ENCODE measurements around the gene LSR. TPM values are rescaled to one million over a fixed set of nuclear protein-coding genes. Genes with fewer than 3 reads are reported as not detected.
"Not testable (repeated sequence)": the region's sequence is repeated elsewhere in the genome, so short reads cannot be mapped to it uniquely, and the experiment has no call there.

The LSR gene
- total RNA-seq, 2 experiments from 2014 or later = 40.6 to 43.9 TPM

DNA sequence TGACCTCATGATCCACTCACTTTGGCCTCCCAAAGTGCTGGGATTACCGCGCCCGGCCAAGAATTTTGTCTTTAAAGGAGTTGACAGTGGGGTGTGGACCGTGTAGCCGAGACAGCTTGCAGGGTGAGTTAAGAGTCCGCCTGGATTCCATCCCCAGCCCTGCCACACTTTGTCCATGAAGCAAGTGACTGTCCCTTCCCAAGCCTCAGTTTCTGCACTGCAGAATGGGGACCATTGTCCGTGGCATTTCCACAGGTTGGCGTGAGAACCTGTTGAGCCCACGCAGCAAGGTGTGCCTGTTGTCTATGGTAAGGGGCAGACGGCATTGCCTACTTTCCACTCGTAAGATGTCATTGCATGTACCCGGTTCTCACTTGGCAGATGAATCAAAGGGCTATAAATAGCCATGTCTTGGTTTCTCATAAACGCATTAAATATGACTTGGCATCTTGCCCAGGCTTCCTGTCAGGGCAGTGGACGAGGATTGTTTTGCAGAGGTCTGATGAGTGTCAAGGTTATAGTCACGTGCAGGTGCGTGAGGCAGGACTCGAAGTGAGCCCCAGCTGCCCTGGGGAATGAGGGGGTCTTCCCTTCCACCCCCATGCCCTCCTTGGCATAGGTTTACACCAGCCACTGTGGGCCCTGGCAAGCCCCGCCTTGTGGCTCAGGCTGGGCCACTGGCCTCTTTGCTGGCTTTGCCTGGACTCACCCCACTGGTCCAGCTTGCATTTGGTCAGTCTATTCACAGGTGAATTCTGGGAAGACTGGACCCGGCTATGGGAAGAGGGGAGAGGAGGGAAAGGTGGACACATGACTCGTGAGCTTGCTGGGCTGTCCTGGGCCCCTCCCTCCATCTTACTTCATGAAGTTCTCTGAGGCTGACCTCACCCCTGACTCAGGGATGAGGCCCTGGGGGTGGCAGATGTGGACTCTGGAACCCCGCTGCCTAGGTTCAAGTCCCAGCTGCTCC is 34.9 kb upstream of the LSR start:
- Mint-ChIP-seq H3K36me3 (peaks cover 17% of the 10 kb centered on the region), H3K4me3 (peak overlapping the region; percentile 51), H3K27ac (peak overlapping the region; percentile 97), H3K9me3 (peaks cover 12% of the 10 kb centered on the region), H3K4me1 (peaks cover 62% of the 10 kb centered on the region), H3K27me3 (no peaks in the 10 kb centered on the region)
- peak; percentile 80 for DNase-seq

DNA sequence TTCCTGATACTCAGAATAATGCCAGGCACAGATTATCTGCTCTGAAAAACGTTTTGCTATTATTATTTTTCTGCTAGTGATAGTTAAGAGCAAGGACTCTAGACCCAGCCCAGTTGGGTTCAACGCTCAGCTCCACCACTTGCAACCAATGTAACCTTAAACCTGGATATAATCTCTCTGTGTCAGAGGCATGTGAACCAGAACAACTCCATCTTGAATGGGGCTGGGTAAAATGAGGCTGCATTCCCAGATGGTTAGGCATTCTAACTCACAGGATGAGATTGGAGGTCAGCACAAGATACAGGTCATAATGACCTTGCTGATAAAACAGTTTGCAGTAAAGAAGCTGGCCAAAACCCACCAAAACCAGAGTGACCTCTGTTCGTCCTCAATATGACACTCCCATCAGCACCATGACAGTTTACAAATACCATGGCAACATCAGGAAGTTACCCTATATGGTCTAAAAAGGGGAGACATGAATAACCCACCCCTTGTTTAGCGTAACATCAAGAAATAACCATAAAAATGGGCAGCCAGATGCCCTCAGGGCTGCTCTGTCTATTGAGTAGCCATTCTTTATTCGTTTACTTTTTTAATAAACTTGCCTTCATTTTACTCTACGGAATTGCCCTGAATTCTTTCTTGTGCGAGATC is 33.9 kb upstream of the LSR start:
- H3K9me3 Mint-ChIP-seq = peaks cover 17% of the 10 kb centered on the region
- peaks cover 15% of the 10 kb centered on the region for H3K36me3 Mint-ChIP-seq
- H3K27ac Mint-ChIP-seq = peak overlapping the region; percentile 97
- H3K4me1 Mint-ChIP-seq = peaks cover 57% of the 10 kb centered on the region
- DNase-seq = no peak
- no peak overlapping the region for H3K4me3 Mint-ChIP-seq
- no peaks in the 10 kb centered on the region for H3K27me3 Mint-ChIP-seq

DNA sequence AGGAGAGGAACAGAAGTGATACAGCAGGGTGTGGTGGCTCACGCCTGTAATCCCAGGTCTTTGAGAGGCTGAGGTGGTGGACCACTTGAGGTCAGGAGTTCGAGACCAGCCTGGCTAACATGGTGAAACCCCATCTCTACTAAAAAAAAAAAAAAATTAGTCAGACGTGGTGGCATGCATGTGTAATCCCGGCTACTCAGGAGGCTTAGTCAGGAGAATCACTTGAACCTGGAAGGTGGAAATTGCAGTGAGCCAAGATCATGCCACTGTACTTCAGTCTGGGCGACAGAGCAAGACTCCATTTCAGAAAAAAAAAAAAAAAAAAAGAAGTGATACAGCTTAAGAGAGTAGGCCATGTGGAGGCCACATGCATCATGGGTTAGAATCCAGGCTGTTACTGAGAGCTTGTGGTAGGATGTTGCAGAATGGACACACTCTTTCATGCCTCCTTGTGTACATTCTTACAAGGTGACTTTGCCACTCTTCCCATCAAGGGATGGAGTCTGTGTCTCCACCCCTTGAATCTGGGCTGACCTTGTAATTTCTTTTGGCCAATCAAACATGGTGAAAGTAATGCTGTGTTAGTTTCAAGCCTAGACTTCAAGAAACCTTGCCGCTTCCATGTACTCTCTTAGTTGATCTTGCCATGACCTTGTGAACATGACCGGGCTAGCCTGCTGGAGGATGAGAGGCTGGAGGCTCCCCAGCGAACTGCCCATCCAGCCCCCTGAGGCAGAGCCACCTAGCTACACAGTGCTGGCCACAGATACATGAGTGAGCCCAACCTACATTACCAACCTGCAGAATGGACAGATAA is 32.6 kb upstream of the LSR start:
- Mint-ChIP-seq H3K27ac (peak overlapping the region; percentile 63), H3K4me3 (no peak overlapping the region), H3K9me3 (peaks cover 17% of the 10 kb centered on the region), H3K36me3 (peaks cover 15% of the 10 kb centered on the region), H3K27me3 (no peaks in the 10 kb centered on the region), H3K4me1 (peaks cover 53% of the 10 kb centered on the region)
- DNase-seq = no peak

DNA sequence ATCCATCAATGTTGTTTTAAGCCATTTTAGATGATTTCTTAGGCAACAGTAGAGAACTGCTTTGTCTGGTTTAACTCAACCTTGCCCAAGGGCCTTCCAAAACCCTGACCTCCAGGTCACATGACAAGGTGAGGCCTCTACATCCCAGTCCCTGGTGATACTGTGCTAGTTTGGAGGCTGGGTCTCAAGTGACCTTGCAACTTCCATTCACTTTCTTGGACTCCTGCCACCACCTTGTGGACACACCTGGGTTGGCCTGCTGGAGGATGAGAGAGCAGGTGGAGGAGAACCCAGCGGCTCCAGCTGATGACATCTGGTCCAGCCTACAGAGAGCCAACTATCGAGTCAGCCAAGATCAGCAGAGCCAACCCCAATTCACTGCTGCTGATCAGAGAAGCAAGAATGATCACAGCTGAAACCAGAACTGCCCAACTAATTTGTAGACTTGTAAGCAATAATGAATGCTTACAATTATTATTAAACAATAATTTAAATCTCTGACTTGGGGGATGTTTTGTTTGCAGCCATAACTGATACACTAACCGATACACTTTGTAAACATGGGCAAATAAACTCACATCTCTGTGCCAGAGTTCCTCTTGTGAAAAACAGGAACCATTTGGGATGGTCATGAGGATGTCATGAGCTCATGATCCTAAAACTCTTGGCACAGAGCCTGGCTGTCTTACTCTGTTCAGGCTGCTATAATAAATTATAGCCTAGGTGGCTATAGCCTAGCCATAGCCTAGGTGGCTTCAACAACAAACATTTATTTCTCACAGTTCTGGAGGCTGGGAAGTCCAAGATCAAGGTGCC is 31.8 kb upstream of the LSR start:
- DNase-seq = peak; percentile 40
- Mint-ChIP-seq H3K36me3 (peaks cover 11% of the 10 kb centered on the region), H3K27me3 (no peaks in the 10 kb centered on the region), H3K4me1 (peaks cover 46% of the 10 kb centered on the region), H3K9me3 (peaks cover 17% of the 10 kb centered on the region), H3K4me3 (no peak overlapping the region), H3K27ac (peak overlapping the region; percentile 63)

DNA sequence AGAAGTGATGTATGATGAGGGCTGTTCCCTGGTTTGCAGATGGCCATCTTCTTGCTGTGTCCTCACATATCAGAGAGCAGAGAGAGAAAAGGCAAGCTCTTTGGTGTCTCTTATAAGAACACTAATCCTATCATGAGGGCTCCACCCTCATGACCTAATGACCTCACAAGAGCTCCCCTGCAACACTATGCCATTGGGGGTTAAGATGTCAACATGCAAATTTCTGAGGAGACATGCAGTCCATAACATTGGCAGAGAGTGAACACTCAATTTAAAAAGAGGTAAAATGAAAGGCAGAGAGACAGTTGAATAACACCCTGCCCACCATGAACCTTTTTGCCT is 31.2 kb upstream of the LSR start:
- Mint-ChIP-seq H3K4me1 (peaks cover 40% of the 10 kb centered on the region), H3K4me3 (no peak overlapping the region), H3K27ac (no peak overlapping the region), H3K36me3 (peaks cover 8% of the 10 kb centered on the region), H3K27me3 (no peaks in the 10 kb centered on the region), H3K9me3 (peaks cover 17% of the 10 kb centered on the region)
- DNase-seq = no peak

DNA sequence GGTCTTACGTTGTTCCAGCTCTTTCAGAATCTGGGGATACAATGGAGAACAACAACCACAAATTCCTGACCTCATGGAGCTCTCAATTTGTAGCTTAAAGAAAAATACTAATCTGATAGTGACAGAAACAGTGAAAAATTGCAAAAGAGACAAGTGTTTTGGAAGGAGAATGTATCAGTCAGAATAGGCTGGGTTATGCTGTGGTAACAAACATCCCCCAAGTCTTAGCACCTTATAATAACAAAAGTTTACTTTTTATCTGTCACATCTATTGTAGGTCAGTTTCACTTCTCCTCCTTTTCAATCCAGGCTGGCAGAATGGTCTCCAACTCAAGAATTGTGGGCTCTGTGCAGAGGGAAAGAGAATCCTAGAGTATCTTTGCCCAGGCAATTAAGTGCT is 29.8 kb upstream of the LSR start:
- Mint-ChIP-seq H3K27ac (no peak overlapping the region), H3K9me3 (peaks cover 17% of the 10 kb centered on the region), H3K4me1 (peaks cover 28% of the 10 kb centered on the region), H3K4me3 (no peak overlapping the region), H3K27me3 (no peaks in the 10 kb centered on the region), H3K36me3 (peaks cover 8% of the 10 kb centered on the region)
- DNase-seq = no peak

DNA sequence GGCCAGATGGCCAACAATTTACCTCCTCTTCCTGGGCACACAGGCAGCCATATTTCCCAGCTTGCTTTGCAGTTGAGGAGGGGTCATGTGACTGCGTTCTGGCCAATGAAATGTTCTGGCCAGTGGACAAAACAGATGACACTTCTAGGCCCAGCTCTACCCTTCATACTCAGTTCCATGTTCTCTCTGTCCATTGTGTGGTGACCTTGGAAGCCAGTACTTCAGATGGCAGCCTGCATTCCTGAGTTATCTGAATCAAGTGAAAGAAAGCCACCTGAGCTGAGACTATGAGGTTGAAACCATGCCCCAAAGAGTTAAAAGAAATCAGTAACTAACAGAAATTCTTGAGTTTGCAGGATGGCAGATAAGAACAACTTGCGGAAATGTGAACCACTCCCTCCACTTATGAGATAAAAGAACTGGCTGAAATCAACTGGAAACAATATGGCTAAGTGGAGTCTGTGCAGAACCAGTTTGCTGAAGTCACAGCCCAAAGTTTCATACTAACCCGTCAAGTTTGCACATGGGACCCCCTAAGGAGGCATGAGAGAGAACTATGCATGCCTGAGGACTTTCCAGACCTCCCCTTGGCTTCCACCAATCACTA is 28.4 kb upstream of the LSR start:
- Mint-ChIP-seq H3K36me3 (peaks cover 8% of the 10 kb centered on the region), H3K9me3 (peaks cover 15% of the 10 kb centered on the region), H3K4me1 (peaks cover 18% of the 10 kb centered on the region), H3K4me3 (no peak overlapping the region), H3K27me3 (no peaks in the 10 kb centered on the region), H3K27ac (no peak overlapping the region)
- DNase-seq = no peak

DNA sequence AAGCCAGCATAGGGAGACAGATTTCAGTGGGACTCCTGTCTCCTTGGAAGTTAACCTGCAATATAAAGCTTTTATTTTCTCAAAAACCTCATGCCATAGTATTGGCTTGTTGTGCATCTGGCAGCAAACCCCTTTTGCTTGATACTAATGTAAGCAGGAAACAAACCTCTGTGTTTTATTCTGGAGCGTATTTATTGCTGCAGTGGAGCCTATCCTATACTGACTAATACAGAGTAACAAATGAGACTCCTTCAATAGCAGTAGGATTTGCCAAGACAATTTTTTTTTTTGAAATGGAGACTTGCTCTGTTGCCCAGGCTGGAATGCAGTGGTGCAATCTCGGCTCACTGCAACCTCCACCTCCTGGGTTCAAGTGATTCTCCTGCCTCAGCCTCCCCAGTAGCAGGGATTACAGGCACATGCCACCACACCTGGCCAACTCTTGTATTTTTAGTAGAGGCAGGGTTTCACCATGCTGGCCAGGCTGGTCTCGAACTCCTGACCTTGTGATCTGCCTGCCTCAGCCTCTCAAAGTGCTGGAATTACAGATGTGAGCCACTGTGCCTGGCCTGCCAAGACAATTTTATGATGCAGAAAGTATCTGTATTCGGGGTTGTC is 27.7 kb upstream of the LSR start:
- not testable (repeated sequence) for H3K36me3 Mint-ChIP-seq, H3K4me3 Mint-ChIP-seq, H3K27me3 Mint-ChIP-seq, DNase-seq, H3K27ac Mint-ChIP-seq
- peaks cover 15% of the 10 kb centered on the region for H3K4me1 Mint-ChIP-seq
- H3K9me3 Mint-ChIP-seq = peaks cover 12% of the 10 kb centered on the region

DNA sequence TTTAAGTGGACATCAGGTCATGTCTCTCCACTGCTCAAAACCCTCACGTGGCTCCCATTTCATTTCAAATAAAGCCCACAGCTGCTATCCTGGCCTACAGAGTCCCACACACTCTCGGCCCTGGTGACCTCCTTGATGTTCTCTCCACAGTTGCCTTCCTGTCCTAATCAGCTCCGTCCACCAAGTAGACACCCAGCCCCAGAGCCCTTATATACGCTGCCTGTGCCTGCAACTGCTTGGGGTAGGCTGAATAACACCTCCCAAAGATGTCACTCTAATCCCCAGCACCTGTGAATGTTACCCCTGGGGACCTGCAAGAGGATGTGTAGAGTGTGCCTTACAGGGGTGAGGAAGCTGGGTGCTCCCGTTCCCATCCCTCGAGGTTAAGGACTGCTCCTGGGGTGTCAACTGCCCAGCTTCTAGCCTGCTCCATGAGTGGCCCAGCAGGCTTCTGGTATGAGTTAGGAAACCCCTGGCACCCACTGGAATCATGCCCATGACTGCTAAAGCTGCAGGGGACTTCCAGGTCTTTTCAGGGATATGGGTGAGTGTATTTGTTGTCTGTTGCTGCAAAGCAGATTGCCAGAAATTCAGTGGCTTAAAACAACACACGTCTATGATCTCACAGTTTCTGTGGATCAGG is 26.3 kb upstream of the LSR start:
- Mint-ChIP-seq H3K4me3 (no peak overlapping the region), H3K27me3 (no peaks in the 10 kb centered on the region), H3K4me1 (peaks cover 6% of the 10 kb centered on the region)

DNA sequence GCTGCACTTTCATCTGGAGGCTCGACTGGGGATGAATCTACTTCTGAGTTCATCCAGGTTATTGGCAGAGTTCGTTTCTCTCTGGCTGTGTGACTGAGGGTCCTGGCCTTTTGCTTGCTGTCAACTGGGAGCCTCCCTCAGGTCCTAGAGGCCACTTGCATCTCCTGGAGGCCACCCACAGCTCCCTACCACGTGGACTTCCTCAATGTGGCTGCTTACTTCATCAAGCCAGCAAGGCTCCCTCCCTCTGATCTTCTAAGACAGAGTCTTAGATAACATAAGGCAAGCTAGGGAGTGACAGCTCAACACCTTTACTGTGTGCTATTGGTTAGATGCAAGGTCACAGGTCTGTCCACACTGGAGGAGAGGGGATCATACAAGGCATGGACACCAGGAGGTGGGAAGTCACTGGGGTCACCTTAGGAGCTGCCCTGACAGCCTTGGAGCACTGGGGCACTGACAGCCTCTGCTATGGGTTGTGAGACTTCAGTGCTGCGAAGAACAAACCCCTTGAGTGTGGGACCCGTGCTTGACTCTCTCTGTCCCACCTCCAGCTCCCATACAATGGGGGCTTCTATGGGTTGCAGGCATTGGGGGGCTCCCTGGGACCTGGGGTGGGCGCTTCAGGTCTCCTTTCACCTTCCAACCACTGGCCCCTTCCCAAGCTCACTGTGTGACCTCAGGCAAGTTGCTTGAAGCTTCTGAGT is 25.6 kb upstream of the LSR start:
- H3K9me3 Mint-ChIP-seq = peaks cover 6% of the 10 kb centered on the region
- DNase-seq = no peak
- peaks cover 6% of the 10 kb centered on the region for H3K4me1 Mint-ChIP-seq
- no peaks in the 10 kb centered on the region for H3K27me3 Mint-ChIP-seq
- H3K4me3 Mint-ChIP-seq = no peak overlapping the region
- no peaks in the 10 kb centered on the region for H3K36me3 Mint-ChIP-seq
- no peak overlapping the region for H3K27ac Mint-ChIP-seq

More for the DNA sequence above, 26.3 kb upstream of the LSR start:
- Mint-ChIP-seq H3K9me3 (peaks cover 6% of the 10 kb centered on the region), H3K36me3 (peaks cover 3% of the 10 kb centered on the region), H3K27ac (no peak overlapping the region)
- no peak for DNase-seq

DNA sequence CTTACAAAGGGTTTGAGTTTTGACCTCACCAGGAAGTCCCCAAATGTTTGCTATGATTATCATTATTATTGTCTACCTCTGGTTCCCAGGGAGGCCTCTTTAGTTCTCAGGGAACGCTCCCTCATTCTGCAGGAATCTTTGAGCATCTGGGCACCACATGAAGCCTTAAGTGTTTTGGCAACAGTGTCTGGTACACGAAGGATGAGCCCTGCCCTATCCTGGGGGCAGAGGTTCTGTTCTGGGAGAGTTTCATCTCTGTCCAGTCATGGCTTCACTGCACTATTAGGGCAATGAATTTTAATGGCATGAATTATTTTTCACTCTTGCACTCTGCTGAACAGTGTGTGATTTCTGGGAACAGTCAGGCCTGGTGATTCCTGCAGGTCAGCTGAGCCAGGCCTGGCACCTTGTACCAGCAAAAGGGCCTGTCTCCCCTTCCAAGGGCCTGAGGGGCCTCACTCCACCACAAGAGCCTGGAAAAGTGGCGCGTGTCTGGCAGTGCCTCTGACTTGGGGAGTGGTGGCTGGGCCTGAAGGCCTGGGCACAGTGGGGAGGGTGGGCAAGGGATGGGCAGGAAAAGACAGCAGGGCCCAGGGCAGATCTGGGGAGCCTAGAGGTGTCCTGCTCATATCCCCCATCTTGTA is 24.8 kb upstream of the LSR start:
- Mint-ChIP-seq H3K9me3 (peaks cover 5% of the 10 kb centered on the region), H3K4me3 (no peak overlapping the region), H3K4me1 (peaks cover 6% of the 10 kb centered on the region), H3K27ac (no peak overlapping the region), H3K27me3 (no peaks in the 10 kb centered on the region), H3K36me3 (no peaks in the 10 kb centered on the region)
- DNase-seq = no peak

DNA sequence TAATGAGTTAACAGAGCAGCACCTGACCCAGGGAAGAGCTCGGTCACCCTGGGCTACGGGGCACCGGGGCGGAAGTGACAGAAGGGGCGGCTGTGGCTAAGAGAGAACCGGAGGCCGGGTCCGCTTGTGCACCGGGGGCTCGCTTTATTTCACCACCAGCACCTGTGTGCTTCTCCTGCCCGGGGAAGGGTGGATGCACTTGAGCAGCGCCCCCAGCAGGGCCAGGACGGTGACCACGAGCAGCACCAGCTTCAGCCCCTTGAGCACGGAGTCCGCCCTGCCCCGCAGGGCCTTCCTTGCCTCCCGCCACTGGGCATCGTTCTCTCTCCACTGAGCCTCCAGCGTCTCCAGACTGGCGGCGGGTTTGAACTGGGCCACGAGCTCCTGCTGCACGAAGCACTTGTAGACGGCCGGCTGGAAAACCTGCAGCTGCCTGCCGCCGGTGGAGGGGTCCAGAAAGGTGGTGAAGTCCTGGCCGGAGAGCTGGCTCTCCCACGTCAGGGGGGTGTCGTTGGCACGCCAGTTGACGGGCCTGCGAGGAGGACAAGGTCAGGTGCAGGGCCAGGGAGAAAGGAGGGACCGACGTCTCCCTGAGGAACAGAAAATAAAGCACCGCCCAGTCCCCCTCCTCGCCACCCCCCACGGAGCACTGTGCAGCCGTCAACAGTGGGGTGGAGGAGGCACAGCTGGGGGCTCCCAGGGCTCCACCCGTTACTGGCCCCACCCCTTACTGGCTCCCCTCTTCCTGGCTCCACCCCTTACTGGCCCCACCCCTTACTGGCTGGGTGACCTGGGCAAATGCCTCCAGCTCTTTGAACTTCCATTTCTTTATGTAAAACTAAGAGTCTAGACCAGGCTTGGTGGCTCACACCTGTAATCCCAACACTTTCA is 23.9 kb upstream of the LSR start:
- H3K27ac Mint-ChIP-seq = no peak overlapping the region
- no peaks in the 10 kb centered on the region for H3K27me3 Mint-ChIP-seq
- DNase-seq = no peak

More for the DNA sequence above, 23.9 kb upstream of the LSR start:
- H3K4me3 Mint-ChIP-seq = no peak overlapping the region
- H3K36me3 Mint-ChIP-seq = no peaks in the 10 kb centered on the region
- peaks cover 6% of the 10 kb centered on the region for H3K4me1 Mint-ChIP-seq
- no peaks in the 10 kb centered on the region for H3K9me3 Mint-ChIP-seq
